ENCODE measurements around the gene SMARCC2.

The SMARCC2 gene

GRCh38 chr12:56163533-56164344 is 25.5 kb downstream of the SMARCC2 start:
- no peak for DNase-seq (ENCODE audit: low read depth)

- no peak for DNase-seq (ENCODE audit: low read depth)
Observed at GRCh38 chr12:56162468-56163290, 26.6 kb downstream of the SMARCC2 start.

GRCh38 chr12:56161690-56162351 is 27.5 kb downstream of the SMARCC2 start:
- DNase-seq (ENCODE audit: low read depth): no peak

- no peak for DNase-seq (ENCODE audit: low read depth)
Observed at GRCh38 chr12:56160894-56161689, 28.2 kb downstream of the SMARCC2 start.

GRCh38 chr12:56160193-56160763 is 29.0 kb downstream of the SMARCC2 start:
- peak; percentile 81 for DNase-seq (ENCODE audit: low read depth)

GRCh38 chr12:56159482-56160192 is 29.6 kb downstream of the SMARCC2 start:
- DNase-seq (ENCODE audit: low read depth): no peak

GRCh38 chr12:56158926-56159461 is 30.3 kb downstream of the SMARCC2 start:
- peak; percentile 66 for DNase-seq (ENCODE audit: low read depth)

- DNase-seq (ENCODE audit: low read depth): peak; percentile 100
Observed at GRCh38 chr12:56158029-56158925, 31.0 kb downstream of the SMARCC2 start, which contains the start of gene MYL6. Gene MYL6 (plus strand): TSS chr12:56158359. CDS start chr12:56158402, 43 bp downstream.

GRCh38 chr12:56157201-56158028 is 31.9 kb downstream of the SMARCC2 start:
- peak; percentile 93 for DNase-seq (ENCODE audit: low read depth)

GRCh38 chr12:56156464-56157200 is 32.7 kb downstream of the SMARCC2 start:
- peak; percentile 76 for DNase-seq (ENCODE audit: low read depth)

- no peak for DNase-seq (ENCODE audit: low read depth)
Observed at GRCh38 chr12:56155256-56155845, 33.9 kb downstream of the SMARCC2 start.

GRCh38 chr12:56154818-56155217 is 34.5 kb downstream of the SMARCC2 start:
- no peak for DNase-seq (ENCODE audit: low read depth)

GRCh38 chr12:56154246-56154771 is 35.0 kb downstream of the SMARCC2 start:
- DNase-seq (ENCODE audit: low read depth): no peak

- no peak for DNase-seq (ENCODE audit: low read depth)
Observed at GRCh38 chr12:56153678-56154065, 35.6 kb downstream of the SMARCC2 start.

GRCh38 chr12:56152756-56153677 is 36.3 kb downstream of the SMARCC2 start:
- DNase-seq (ENCODE audit: low read depth): peak; percentile 58
